Cardiac septum (tissue), 1 donor: ENCODE measurements around the gene PPTC7. TPM values are rescaled to one million over a fixed set of nuclear protein-coding genes. Genes with fewer than 3 reads are reported as not detected.

ENCODE experiments used
- DNase-seq: peaks from one replicate; pipeline ENCODE4 v3.0.0-alpha.2; 2020; ENCODE audit warnings: low spot score
- intact Hi-C: fragments of 100-400 bp; cut with DNase I; formaldehyde crosslinking; loops from one replicate; pipeline ENCODE4 v1.14.0; 2022
- total RNA-seq: library from RNA; stranded (reverse); fragmentation: NEBNext Ultra II Directional; extraction: Animal tissue kit (Norgen Biotek cat#: 25700); gene quantifications from one replicate; pipeline ENCODE4 v1.2.1, GENCODE V29; 2021
- donor health status: DM: no; HTN: no; CAD: no.

PPTC7 gene
- total RNA-seq, 1 donor from 2014 or later: 55.0 TPM

GRCh38 chr12:110508071-110508586, 75.0 kb downstream of the PPTC7 start:
- DNase-seq: no peak

GRCh38 chr12:110505332-110505731, 77.8 kb downstream of the PPTC7 start:
- no peak for DNase-seq
- intact Hi-C loops: no loop called here

More at GRCh38 chr12:110508071-110508586, 75.0 kb downstream of the PPTC7 start:
- intact Hi-C loops: no loop called here

GRCh38 chr12:110503432-110503831, 79.7 kb downstream of the PPTC7 start:
- no peak for DNase-seq
- intact Hi-C loops: no loop called here

- intact Hi-C loops: loop anchor here (1.0 kb wide), 1 partner anchor 34 kb away; the partner anchor contains the start of genes FAM216A and GPN3
Measured at GRCh38 chr12:110501752-110502738, 81.1 kb downstream of the PPTC7 start, which contains the start of the genes RAD9B and VPS29. Gene RAD9B (plus strand): TSS chr12:110502331. CDS start chr12:110502338, 7 bp downstream. Gene VPS29 (minus strand): TSS chr12:110502111. CDS start chr12:110502051, 60 bp downstream.

GRCh38 chr12:110501399-110501751, 81.7 kb downstream of the PPTC7 start:
- no peak for DNase-seq
- intact Hi-C loops: no loop called here

More at GRCh38 chr12:110501752-110502738, 81.1 kb downstream of the PPTC7 start, which contains the start of the genes RAD9B and VPS29:
- peak; percentile 99 for DNase-seq

- no peak for DNase-seq
- intact Hi-C loops: no loop called here
Measured at GRCh38 chr12:110498984-110499706, 84.0 kb downstream of the PPTC7 start.

Other genes with a start within 250 kb of the PPTC7 start
- gene ANAPC7, start 179.6 kb downstream of the PPTC7 start, total RNA-seq: 35.3 TPM
- gene ARPC3, start 133.0 kb downstream of the PPTC7 start, total RNA-seq: 102 TPM
- 27.1 TPM for gene GPN3, start 115.1 kb downstream of the PPTC7 start, total RNA-seq
- gene FAM216A, start 114.5 kb downstream of the PPTC7 start, total RNA-seq: 4.7 TPM
- gene VPS29, start 81.2 kb downstream of the PPTC7 start, total RNA-seq: 76.3 TPM
- 0.65 TPM for gene RAD9B, start 81.0 kb downstream of the PPTC7 start, total RNA-seq
- 20.7 TPM for gene TCTN1, start 30.8 kb upstream of the PPTC7 start, total RNA-seq
- gene HVCN1, start 105.8 kb upstream of the PPTC7 start, total RNA-seq: 3.5 TPM
- gene PPP1CC, start 159.6 kb upstream of the PPTC7 start, total RNA-seq: 102 TPM